ENCODE measurements around the gene AMOT. TPM values are rescaled to one million over a fixed set of nuclear protein-coding genes. Genes with fewer than 3 reads are reported as not detected.

The AMOT gene
- total and polyA plus RNA-seq, 2 of the 4 experiments (the other 2 are of a cell fraction): 4.7 to 9.1 TPM

GRCh38 chrX:112746812-112747595 is 93.6 kb downstream of the AMOT start:
- H4K8ac ChIP-seq (ENCODE audit: low read depth in 2 of 2, low read length in 2 of 2): no peak overlapping the region
- H4K91ac ChIP-seq (ENCODE audit: insufficient read depth, low read depth, low read length): no peak overlapping the region
- no peak overlapping the region for H3K9ac ChIP-seq (ENCODE audit: low read depth, low read length)
- no peak overlapping the region for H2BK20ac ChIP-seq (ENCODE audit: low read depth, low read length)
- H3K4me3 ChIP-seq (ENCODE audit: insufficient read depth, low read depth, low read length): no peak overlapping the region
- no peak overlapping the region for H3K4ac ChIP-seq (ENCODE audit: low read depth, low read length)
- no peak overlapping the region for H4K5ac ChIP-seq (ENCODE audit: low read depth, low read length)
- TF ChIP-seq RCOR1 (IDR thresholded peaks at IDR 0.05; ENCODE audit: insufficient replicate concordance, low read length): no peak
- TF ChIP-seq MAFK (IDR thresholded peaks at IDR 0.05; ENCODE audit: low read depth, low read length): no peak
- TF ChIP-seq RAD21 (IDR thresholded peaks at IDR 0.05; ENCODE audit: low read length): no peak
- TF ChIP-seq FOS (IDR thresholded peaks at IDR 0.05; ENCODE audit: low read depth, low read length): no peak
- no peak for TF ChIP-seq CTCF (conservative IDR thresholded peaks at IDR 0.05; ENCODE audit: low read depth, low read length)
- no peak for TF ChIP-seq ELK1 (IDR thresholded peaks at IDR 0.05; ENCODE audit: borderline replicate concordance, low read depth, low read length)
- TF ChIP-seq NFE2L2 (IDR thresholded peaks at IDR 0.05; ENCODE audit: low read depth, low read length): no peak
- TF ChIP-seq POLR2A (IDR thresholded peaks at IDR 0.05; ENCODE audit: low read depth, low read length): no peak
- 25% methylated on average over 2 of the region's 4 CpGs; no CpG with 5 or more reads in 1 of the 2 experiments for WGBS, 2 experiments (ENCODE audit: extremely low coverage in 2 of 2, insufficient read length in 1 of 2)
- no peak overlapping the region for H3K27ac ChIP-seq (ENCODE audit: insufficient read depth, low read length)
- ATAC-seq (ENCODE audit: low read depth) (no peak; the same call in 1 of the 2 replicates), DNase-seq (peak; percentile 31)
- H2BK120ac ChIP-seq (ENCODE audit: low read depth, low read length): no peak overlapping the region
- dilution Hi-C loops (cut with HindIII; ENCODE audit: low sequenced_read_pairs, unreplicated experiment): no loop called here
- BruUV-seq (replicated peaks): no TSS peak
- POLR2A ChIA-PET (ENCODE audit: unreplicated experiment): interaction anchor here (0.6 kb wide), 1 partner anchor 30 kb away, joined by 3 read pairs; no protein-coding TSS in a partner anchor
- no peak overlapping the region for H2AFZ ChIP-seq (replicated peaks; ENCODE audit: low read length, poor library complexity)
- no peak overlapping the region for H3K4me2 ChIP-seq (ENCODE audit: low read depth, low read length)
- H2AK9ac ChIP-seq (replicated peaks; ENCODE audit: low read depth, low read length, poor library complexity): no peak overlapping the region
- H4K20me1 ChIP-seq (ENCODE audit: insufficient read depth, low read length): no peaks in the 10 kb centered on the region
- no peak overlapping the region for H2AK5ac ChIP-seq (ENCODE audit: low read depth, low read length)
- H3K18ac ChIP-seq (ENCODE audit: low read depth, low read length): no peak overlapping the region
- H2BK5ac ChIP-seq (ENCODE audit: low read depth, low read length, poor library complexity, severe bottlenecking): no peak overlapping the region
- H3K36me3 ChIP-seq (ENCODE audit: control insufficient read depth, insufficient read depth, low read length): no peaks in the 10 kb centered on the region
- in situ Hi-C loops (cut with MboI; ENCODE audit: low sequenced_read_pairs): no loop called here
- H3K79me1 ChIP-seq (ENCODE audit: low read depth in 1 of 2, low read length in 2 of 2): no peaks in the 10 kb centered on the region
- H3K9me1 ChIP-seq (ENCODE audit: insufficient read depth, low read length): no peaks in the 10 kb centered on the region
- H3K9me3 ChIP-seq (ENCODE audit: control insufficient read depth, insufficient read depth, low read length): no peaks in the 10 kb centered on the region
- intact Hi-C loops (cut with micrococcal nuclease): no loop called here
- H2BK15ac ChIP-seq (ENCODE audit: low read depth, low read length): no peak overlapping the region
- H3K14ac ChIP-seq (replicated peaks; ENCODE audit: low read depth, low read length): no peak overlapping the region
- H3K23ac ChIP-seq (ENCODE audit: low read depth, low read length): no peak overlapping the region
- peaks cover 8% of the 10 kb centered on the region for H3K27me3 ChIP-seq (ENCODE audit: control insufficient read depth, insufficient read depth, low read length)
- CTCF ChIA-PET: interaction anchor here (0.6 kb wide), 1 partner anchor 15 kb away, joined by 3 read pairs; no protein-coding TSS in a partner anchor
- H3K56ac ChIP-seq (ENCODE audit: extremely low read depth, insufficient read depth, low read length): no peak overlapping the region
- no peaks in the 10 kb centered on the region for H3K4me1 ChIP-seq (ENCODE audit: control insufficient read depth, insufficient read depth, low read length)
